ENCODE results near the gene NTSR2.
A peak's percentile ranks its signal among the peaks of the same experiment; 100 is the strongest.

NTSR2 gene

DNA sequence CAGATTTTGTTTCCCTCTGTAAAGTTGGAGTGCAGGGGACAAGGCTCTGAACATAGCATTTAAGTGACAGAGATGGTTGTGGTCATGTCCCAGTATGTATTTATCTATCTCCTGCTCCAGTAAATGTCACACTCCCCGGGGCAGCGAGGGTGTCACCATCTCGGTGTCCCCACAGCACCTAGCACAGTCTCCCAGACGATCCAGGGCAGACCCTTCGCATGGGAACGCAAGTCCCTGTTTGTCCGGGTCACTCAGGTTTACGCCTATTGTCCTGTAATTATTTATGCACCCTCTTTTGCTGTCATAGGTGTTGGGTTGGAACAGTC is 12.6 kb upstream of the NTSR2 start:
- TF ChIP-seq BHLHE40 (IDR thresholded peaks at IDR 0.05; ENCODE audit: borderline replicate concordance) = no peak
- ChIA-PET CTCF (interaction anchor here (0.6 to 1.0 kb wide), 3 partner anchors 10 to 216 kb away, joined by 3 to 4 read pairs (median 3); no protein-coding TSS in a partner anchor), POLR2A (no interaction called here)
- DNase-seq (ENCODE audit: extremely low spot score) = no peak

DNA sequence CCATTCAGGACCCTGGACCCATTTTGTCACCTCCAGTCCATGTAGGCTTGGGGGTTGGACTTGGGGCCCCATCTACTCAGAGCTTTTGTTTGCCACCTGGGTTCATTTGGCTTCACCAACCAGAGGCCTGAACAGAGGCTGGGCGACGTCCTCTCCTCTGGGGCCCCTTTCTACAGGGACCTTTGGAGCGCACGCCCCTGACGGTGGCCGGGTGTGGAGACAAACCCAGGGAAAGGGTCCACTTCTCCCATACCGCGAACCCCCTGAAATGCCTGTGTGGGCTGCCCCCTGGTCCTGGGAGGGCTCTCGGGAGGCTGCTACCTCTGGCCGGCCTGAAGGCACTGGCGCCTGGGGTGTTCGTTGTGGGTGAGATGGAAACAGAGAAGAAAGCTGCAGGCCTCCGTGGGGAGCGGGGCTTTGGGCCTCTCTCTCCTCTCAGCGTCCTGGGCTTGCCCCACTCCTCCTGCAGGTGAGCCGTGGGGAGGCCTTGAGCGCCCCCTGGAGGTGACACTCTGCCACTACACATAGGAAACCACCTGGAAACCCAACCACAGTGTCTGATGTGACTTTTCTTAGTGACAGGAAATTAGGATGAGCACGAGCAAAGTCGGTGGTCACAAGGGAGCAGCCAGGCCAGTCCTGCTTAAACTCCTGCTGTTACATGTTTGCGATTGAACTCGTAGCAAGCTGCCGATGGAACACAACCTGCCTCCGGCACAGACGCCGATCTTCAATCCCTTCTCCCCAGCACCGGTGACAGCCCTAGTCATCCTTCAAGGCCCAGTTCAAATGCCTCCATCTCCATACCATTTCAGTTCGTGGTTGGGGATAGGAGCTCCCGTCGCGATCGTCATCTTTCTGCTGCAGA is 12.0 kb upstream of the NTSR2 start:
- peak; percentile 88 for DNase-seq (ENCODE audit: extremely low spot score)
- TF ChIP-seq LEF1 (IDR thresholded peaks at IDR 0.05; ENCODE audit: borderline replicate concordance) = no peak
- TF ChIP-seq ARNT (IDR thresholded peaks at IDR 0.05) = no peak
- no peak for TF ChIP-seq FOXA1 (IDR thresholded peaks at IDR 0.05)
- no peak for TF ChIP-seq ELF4 (IDR thresholded peaks at IDR 0.05)
- no peak for TF ChIP-seq L3MBTL2 (conservative IDR thresholded peaks at IDR 0.05)
- TF ChIP-seq FOXK2 (IDR thresholded peaks at IDR 0.05) = no peak
- TF ChIP-seq SP1 (IDR thresholded peaks at IDR 0.05) = no peak
- TF ChIP-seq HDGF (IDR thresholded peaks at IDR 0.05; ENCODE audit: borderline replicate concordance) = no peak
- TF ChIP-seq CTBP1 (IDR thresholded peaks at IDR 0.05; ENCODE audit: borderline replicate concordance) = no peak
- POLR2A ChIA-PET = no interaction called here
- CTCF ChIA-PET = interaction anchor here (0.6 to 1.8 kb wide), 8 partner anchors 11 to 964 kb away, joined by 3 to 9 read pairs (median 3); no protein-coding TSS in a partner anchor

DNA sequence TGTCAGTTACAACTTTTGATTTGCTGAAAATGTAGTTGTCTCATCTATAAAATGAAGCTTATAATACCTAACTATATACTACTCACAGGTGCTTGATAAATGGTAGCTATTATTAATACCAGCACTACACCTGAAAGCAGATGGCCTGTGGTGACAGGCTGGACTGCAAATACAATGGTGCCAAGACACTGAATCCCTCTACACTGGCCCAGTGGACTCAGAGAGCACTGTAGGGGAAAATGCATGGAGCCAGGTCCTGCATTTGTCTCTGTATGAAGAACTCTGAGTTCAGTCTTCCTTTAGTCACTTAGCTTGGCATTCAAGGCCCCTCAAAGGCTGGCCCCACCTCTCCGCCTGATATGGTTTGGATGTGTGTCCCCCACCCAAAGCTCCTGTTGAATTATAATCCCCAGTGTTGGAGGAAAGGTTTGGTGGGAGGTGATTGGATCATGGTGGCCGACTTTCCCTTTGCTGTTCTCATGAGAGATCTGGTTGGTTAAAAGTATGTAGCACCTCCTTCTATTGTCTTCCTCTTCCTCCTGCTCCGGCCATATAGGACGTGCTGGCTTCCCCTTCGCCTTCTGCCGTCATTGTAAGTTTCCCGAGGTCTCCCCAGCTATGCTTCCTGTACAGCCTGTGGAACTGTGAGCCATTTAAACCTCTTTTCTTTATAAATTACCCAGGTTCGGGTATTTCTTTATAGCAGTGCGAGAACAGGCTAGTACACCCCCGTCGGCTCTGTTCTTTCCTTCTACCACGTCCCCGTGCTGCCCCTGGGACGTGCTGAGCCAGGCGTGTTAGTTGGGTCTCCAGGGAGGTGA is 11.1 kb upstream of the NTSR2 start:
- CTCF ChIA-PET = interaction anchor here (0.8 to 1.8 kb wide), 6 partner anchors 12 to 963 kb away, joined by 3 to 9 read pairs (median 3); no protein-coding TSS in a partner anchor
- POLR2A ChIA-PET = no interaction called here
- DNase-seq (ENCODE audit: extremely low spot score) = no peak
- no peak for TF ChIP-seq CTBP1 (IDR thresholded peaks at IDR 0.05; ENCODE audit: borderline replicate concordance)
- no peak for TF ChIP-seq ELF4 (IDR thresholded peaks at IDR 0.05)
- TF ChIP-seq FOXA1 (IDR thresholded peaks at IDR 0.05) = no peak
- no peak for TF ChIP-seq HDGF (IDR thresholded peaks at IDR 0.05; ENCODE audit: borderline replicate concordance)
- no peak for TF ChIP-seq SP1 (IDR thresholded peaks at IDR 0.05)

DNA sequence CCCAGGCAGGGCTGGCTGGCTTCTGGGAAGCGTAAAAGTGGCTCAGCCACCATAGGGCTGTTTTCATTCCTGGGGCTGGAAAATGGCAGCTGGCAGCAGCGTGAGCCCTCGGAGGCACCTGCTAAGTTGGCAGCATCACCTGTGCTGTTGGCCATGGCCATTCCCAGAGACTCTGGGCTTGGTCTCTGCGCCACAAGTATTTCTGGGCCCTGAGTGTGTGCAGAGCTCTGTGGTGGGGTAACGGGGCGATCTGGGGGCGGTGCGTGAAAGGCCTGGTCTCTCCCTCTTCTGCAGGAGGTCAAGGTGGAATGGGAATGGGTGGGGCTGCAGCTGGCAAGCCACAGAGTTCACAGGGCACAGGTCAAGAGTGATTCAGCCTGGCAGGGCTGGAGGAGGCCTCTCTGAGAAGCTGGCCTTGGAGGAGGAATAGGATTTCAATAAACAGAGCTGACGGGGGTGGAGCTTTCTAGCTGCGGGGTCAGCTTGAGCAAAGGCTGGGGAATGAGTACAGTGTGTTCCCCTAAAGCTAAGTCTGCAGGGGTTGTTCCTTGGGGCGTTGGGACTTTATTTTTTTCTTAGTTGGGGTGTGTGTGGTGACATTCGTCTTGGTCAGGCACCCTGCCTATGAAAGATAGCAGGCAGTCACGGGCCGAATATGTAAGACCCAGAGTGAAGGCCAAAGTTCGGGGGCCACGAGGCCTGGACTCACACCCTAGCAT is 10.3 kb upstream of the NTSR2 start:
- CTCF ChIA-PET = interaction anchor here (1.0 to 1.8 kb wide), 3 partner anchors 13 to 204 kb away, joined by 3 to 9 read pairs (median 4); no protein-coding TSS in a partner anchor
- POLR2A ChIA-PET = no interaction called here
- TF ChIP-seq ELF4 (IDR thresholded peaks at IDR 0.05) (no peak), TARDBP (IDR thresholded peaks at IDR 0.05) (no peak), BHLHE40 (IDR thresholded peaks at IDR 0.05; ENCODE audit: borderline replicate concordance) (no peak), CTBP1 (IDR thresholded peaks at IDR 0.05; ENCODE audit: borderline replicate concordance) (no peak), FOXM1 (IDR thresholded peaks at IDR 0.05; ENCODE audit: borderline replicate concordance) (no peak), FOXA1 (IDR thresholded peaks at IDR 0.05) (no peak), LEF1 (IDR thresholded peaks at IDR 0.05; ENCODE audit: borderline replicate concordance) (no peak), NFRKB (IDR thresholded peaks at IDR 0.05) (no peak), HDGF (IDR thresholded peaks at IDR 0.05; ENCODE audit: borderline replicate concordance) (no peak), ARNT (IDR thresholded peaks at IDR 0.05) (no peak)
- DNase-seq (ENCODE audit: extremely low spot score) = no peak

DNA sequence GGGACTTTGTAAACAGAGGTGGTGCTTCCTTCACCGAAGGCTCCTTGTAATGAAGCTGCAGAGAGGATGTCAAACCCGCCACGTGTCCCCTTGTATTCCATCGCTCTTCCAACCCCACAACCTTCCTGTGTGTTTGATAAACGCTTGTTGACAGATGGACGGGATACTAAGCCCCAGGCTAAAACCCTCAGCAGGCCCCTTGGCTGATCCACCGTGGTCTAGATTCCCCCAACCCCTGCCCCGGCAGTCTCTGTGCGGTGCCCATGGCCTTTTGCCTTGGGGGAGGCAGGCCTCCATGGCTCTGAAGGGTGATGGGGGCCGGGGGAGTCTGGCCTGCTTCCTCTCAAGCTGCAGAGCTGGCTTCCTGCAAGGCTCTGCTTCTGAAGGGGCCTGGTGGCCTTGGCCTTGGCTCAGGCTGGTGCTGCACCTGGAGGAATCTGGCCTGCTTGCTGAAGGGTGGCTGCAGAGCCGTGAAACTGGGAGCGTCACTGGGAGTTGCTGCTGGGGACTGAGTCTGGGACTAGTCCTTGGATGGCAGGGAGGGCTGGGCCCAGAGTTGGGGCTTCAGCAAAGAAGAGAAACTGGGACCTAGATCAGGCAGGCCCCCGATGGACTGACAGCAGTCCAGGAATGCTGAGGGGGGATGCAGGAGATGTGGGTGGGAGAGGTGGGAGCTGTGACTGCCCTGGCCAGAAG is 9.6 kb upstream of the NTSR2 start:
- TF ChIP-seq CTBP1 (IDR thresholded peaks at IDR 0.05; ENCODE audit: borderline replicate concordance) (no peak), ELF4 (IDR thresholded peaks at IDR 0.05) (no peak), FOXA1 (IDR thresholded peaks at IDR 0.05) (no peak), ARNT (IDR thresholded peaks at IDR 0.05) (no peak), FOXM1 (IDR thresholded peaks at IDR 0.05; ENCODE audit: borderline replicate concordance) (no peak), L3MBTL2 (conservative IDR thresholded peaks at IDR 0.05) (no peak), HDGF (IDR thresholded peaks at IDR 0.05; ENCODE audit: borderline replicate concordance) (no peak), SUZ12 (IDR thresholded peaks at IDR 0.05) (no peak), ZNF384 (IDR thresholded peaks at IDR 0.05) (no peak)
- TF ChIP-seq, protein P1, sequence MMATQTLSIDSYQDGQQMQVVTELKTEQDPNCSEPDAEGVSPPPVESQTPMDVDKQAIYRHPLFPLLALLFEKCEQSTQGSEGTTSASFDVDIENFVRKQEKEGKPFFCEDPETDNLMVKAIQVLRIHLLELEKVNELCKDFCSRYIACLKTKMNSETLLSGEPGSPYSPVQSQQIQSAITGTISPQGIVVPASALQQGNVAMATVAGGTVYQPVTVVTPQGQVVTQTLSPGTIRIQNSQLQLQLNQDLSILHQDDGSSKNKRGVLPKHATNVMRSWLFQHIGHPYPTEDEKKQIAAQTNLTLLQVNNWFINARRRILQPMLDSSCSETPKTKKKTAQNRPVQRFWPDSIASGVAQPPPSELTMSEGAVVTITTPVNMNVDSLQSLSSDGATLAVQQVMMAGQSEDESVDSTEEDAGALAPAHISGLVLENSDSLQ (IDR thresholded peaks at IDR 0.05) = no peak
- POLR2A ChIA-PET = no interaction called here
- no peak for DNase-seq (ENCODE audit: extremely low spot score)
- CTCF ChIA-PET = interaction anchor here (1.8 kb wide), 1 partner anchor 13 kb away, joined by 9 read pairs; no protein-coding TSS in a partner anchor

DNA sequence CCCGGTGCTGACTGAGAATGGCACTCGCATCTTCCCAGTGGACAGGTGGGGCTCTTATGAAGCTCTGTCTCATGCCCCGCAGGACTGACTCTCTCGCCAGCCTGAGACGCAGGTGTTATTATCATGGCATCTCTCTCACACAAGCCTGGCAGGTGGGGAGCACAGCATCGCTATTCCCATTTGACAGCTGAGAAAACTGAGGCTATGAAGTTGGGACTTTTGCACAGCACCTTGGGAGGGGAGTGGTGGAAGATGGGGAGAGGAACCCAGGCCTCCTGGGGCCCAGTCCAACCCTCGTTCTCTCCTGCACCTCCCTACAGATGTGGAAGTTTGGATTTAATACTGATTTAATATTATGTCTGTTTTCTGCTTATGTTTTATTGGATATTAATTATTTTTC is 9.0 kb upstream of the NTSR2 start:
- no peak for TF ChIP-seq LEF1 (IDR thresholded peaks at IDR 0.05; ENCODE audit: borderline replicate concordance)
- TF ChIP-seq ELF4 (IDR thresholded peaks at IDR 0.05) = no peak
- no peak for TF ChIP-seq FOXM1 (IDR thresholded peaks at IDR 0.05; ENCODE audit: borderline replicate concordance)
- no peak for TF ChIP-seq FOXA1 (IDR thresholded peaks at IDR 0.05)
- no peak for TF ChIP-seq L3MBTL2 (conservative IDR thresholded peaks at IDR 0.05)
- no peak for TF ChIP-seq CTBP1 (IDR thresholded peaks at IDR 0.05; ENCODE audit: borderline replicate concordance)
- no peak for TF ChIP-seq SP1 (IDR thresholded peaks at IDR 0.05)
- TF ChIP-seq, protein P1 (IDR thresholded peaks at IDR 0.05) = no peak
- TF ChIP-seq TARDBP (IDR thresholded peaks at IDR 0.05) = no peak
- no peak for TF ChIP-seq BHLHE40 (IDR thresholded peaks at IDR 0.05; ENCODE audit: borderline replicate concordance)
- no peak for TF ChIP-seq ARNT (IDR thresholded peaks at IDR 0.05)
- no peak for TF ChIP-seq HDGF (IDR thresholded peaks at IDR 0.05; ENCODE audit: borderline replicate concordance)
- TF ChIP-seq SUZ12 (IDR thresholded peaks at IDR 0.05) = no peak
- no peak for TF ChIP-seq ZNF384 (IDR thresholded peaks at IDR 0.05)
- CTCF ChIA-PET = interaction anchor here (0.6 kb wide), 1 partner anchor 14 kb away, joined by 5 read pairs; no protein-coding TSS in a partner anchor
- POLR2A ChIA-PET = no interaction called here
- DNase-seq (ENCODE audit: extremely low spot score) = no peak
